Stomach (tissue), 9 donors: ENCODE measurements around the gene ATF7. TPM values are rescaled to one million over a fixed set of nuclear protein-coding genes. Genes with fewer than 3 reads are reported as not detected.

Source experiments
- DNase-seq, 2 donors: peaks; one replicate each; pipeline versions ENCODE4 v3.0.0 to v3.0.0-alpha.2; 2013 to 2019
- H3K27ac ChIP-seq, 5 donors: fragments of 200-600 bp in 4 of 5; sonication (generic) in 4 of 5; one replicate each; pipeline ENCODE4 v1.5.1; 2013 to 2019; ENCODE audit warnings: mild to moderate bottlenecking in 1 of 5, moderate library complexity in 1 of 5
- H3K27me3 ChIP-seq, 3 donors: fragments of 200-600 bp; sonication (generic); one replicate each; pipeline ENCODE4 v1.5.1; 2017 to 2019; ENCODE audit warnings: mixed run types in 1 of 3
- H3K36me3 ChIP-seq, 4 donors: fragments of 200-600 bp; sonication (generic); 1 replicate in 3 of 4; 2 replicates in 1 of 4; pipeline ENCODE4 v1.5.1; 2016 to 2019
- H3K4me1 ChIP-seq, 4 donors: fragments of 200-600 bp; sonication (generic); one replicate each; pipeline ENCODE4 v1.5.1; 2016 to 2019
- H3K4me3 ChIP-seq, 4 donors: fragments of 200-600 bp; sonication (generic) in 3 of 4; one replicate each; pipeline ENCODE4 v1.5.1; 2016 to 2019; ENCODE audit warnings: mild to moderate bottlenecking in 1 of 4
- H3K9me3 ChIP-seq, 4 donors: fragments of 200-600 bp; sonication (generic); one replicate each; pipeline ENCODE4 v1.5.1; 2016 to 2019
- CTCF ChIP-seq, 7 experiments: fragments of 450-650 bp in 4 of 7; fragments of 200-600 bp in 3 of 7; sonication (generic) in 3 of 7; IDR thresholded peaks; one replicate each; pipeline ENCODE4 v1.5.1; 2016 to 2019; ENCODE audit warnings: antibody characterized with exemption in 7 of 7, control low read depth in 2 of 7, mild to moderate bottlenecking in 1 of 7
- EP300 ChIP-seq: sonication (generic); formaldehyde crosslinking; IDR thresholded peaks from one replicate; pipeline ENCODE4 v1.6.1; 2017; ENCODE audit warnings: antibody characterized with exemption
- POLR2A ChIP-seq, 4 donors: fragments of 450-650 bp; IDR thresholded peaks; one replicate each; pipeline ENCODE4 v1.6.1; 2016; ENCODE audit warnings: antibody characterized with exemption in 4 of 4, control low read depth in 2 of 4, mild to moderate bottlenecking in 1 of 4, moderate library complexity in 1 of 4
- POLR2AphosphoS5 ChIP-seq, 3 donors: sonication (generic); formaldehyde crosslinking; IDR thresholded peaks; one replicate each; pipeline ENCODE4 v1.6.1; 2016; ENCODE audit warnings: antibody characterized with exemption in 3 of 3
- WGBS, 5 donors: extraction: QIAGEN DNeasy Blood & Tissue Kit in 3 of 5; methylation state at CpG; one replicate each; pipeline versions ENCODE4 v1.1.5 to v1.1.7; 2013 to 2018; 5-methylcytosine and 5-hydroxymethylcytosine counted together
- intact Hi-C: fragments of 100-400 bp; cut with DNase I; formaldehyde crosslinking; loops from one replicate; pipeline ENCODE4 v1.15.1; 2023; ENCODE audit warnings: low total_unique reads
- polyA plus RNA-seq, 3 donors: library from polyadenylated mRNA; stranded (reverse); fragments of 200-250 nt; gene quantifications; one replicate each; pipeline ENCODE4 v1.2.3, GENCODE V29; 2013
- total RNA-seq, 5 donors: library from RNA; depleted of rRNA; stranded (reverse); fragments of >200 nt; gene quantifications; one replicate each; pipeline versions ENCODE4 v1.1.0 to v1.2.3, GENCODE V29; 2014 to 2016
- donor health status: healthy with polysubstance abuse.
- donor health status: Bipolar disorder and iron deficiency.
- donor health status: healthy.

Gene ATF7
- total and polyA plus RNA-seq, 8 donors, result 9.0 to 93.4 (median 16.3) TPM

- no peaks in the 10 kb centered on the region for H3K9me3 ChIP-seq
- H3K4me3 ChIP-seq, result peak within 1 kb of the TSS; percentile 47 to 71 (median 64)
- no peaks in the 10 kb centered on the region for H3K27me3 ChIP-seq
- peaks cover 0 to 12% (median 9%) of the 10 kb centered on the region in 4 donors for H3K36me3 ChIP-seq
- WGBS, 5 donors, result 1 to 2% (median 1%) methylated on average over 29 to 51 of the region's 51 CpGs
- DNase-seq, result peak; percentile 48 to 85
- peak within 1 kb of the TSS; percentile 87 to 98 (median 98) for H3K27ac ChIP-seq
- TF ChIP-seq POLR2A (IDR thresholded peaks at IDR 0.05), result no peak
- TF ChIP-seq EP300, result no peak
- no peak for TF ChIP-seq POLR2AphosphoS5 (IDR thresholded peaks at IDR 0.05)
- TF ChIP-seq CTCF (IDR thresholded peaks at IDR 0.05), result no peak
- H3K4me1 ChIP-seq, result peaks cover 36 to 69% (median 46%) of the 10 kb centered on the region in 4 donors
- intact Hi-C loops, result no loop called here
Measured at GRCh38 chr12:53499266-53500141, 126.7 kb downstream of the ATF7 start, which contains the start of gene MAP3K12. MAP3K12 (minus strand) TSS chr12:53499458; CDS start chr12:53487391, 12,067 bp downstream.

- H3K27me3 ChIP-seq, result no peaks in the 10 kb centered on the region
- intact Hi-C loops, result no loop called here
- H3K4me1 ChIP-seq, result peaks cover 44 to 80% (median 55%) of the 10 kb centered on the region in 4 donors
- H3K4me3 ChIP-seq, result peak overlapping the region in 2 of 4 donors; percentile 47 to 67
- 82 to 92% (median 87%) methylated on average over 2 of the region's 2 CpGs for WGBS, 5 donors
- DNase-seq, result no peak
- no peaks in the 10 kb centered on the region for H3K9me3 ChIP-seq
- TF ChIP-seq CTCF (IDR thresholded peaks at IDR 0.05) (no peak), POLR2AphosphoS5 (IDR thresholded peaks at IDR 0.05) (no peak), EP300 (no peak)
- peak overlapping the region in 3 of 5 donors; percentile 98 for H3K27ac ChIP-seq
- no peaks in the 10 kb centered on the region for H3K36me3 ChIP-seq
Measured at GRCh38 chr12:53498235-53498630, 127.9 kb downstream of the ATF7 start.

- Histone ChIP-seq H3K9me3 (no peaks in the 10 kb centered on the region), H3K4me1 (peaks cover 42 to 79% (median 55%) of the 10 kb centered on the region in 4 donors), H3K36me3 (no peaks in the 10 kb centered on the region), H3K27ac (peak overlapping the region in 2 of 5 donors; percentile 57 to 65), H3K27me3 (no peaks in the 10 kb centered on the region), H3K4me3 (no peak overlapping the region)
- no peak for DNase-seq
- no peak for TF ChIP-seq POLR2AphosphoS5 (IDR thresholded peaks at IDR 0.05)
- TF ChIP-seq CTCF (IDR thresholded peaks at IDR 0.05), result no peak
- no peak for TF ChIP-seq EP300
- TF ChIP-seq POLR2A (IDR thresholded peaks at IDR 0.05), result no peak
- WGBS, 5 donors, result 78 to 96% (median 90%) methylated on average over 3 of the region's 3 CpGs
- intact Hi-C loops, result no loop called here
Measured at GRCh38 chr12:53497461-53497860, 128.7 kb downstream of the ATF7 start.

- Histone ChIP-seq H3K4me3 (no peak overlapping the region), H3K36me3 (no peaks in the 10 kb centered on the region), H3K27me3 (no peaks in the 10 kb centered on the region), H3K4me1 (peaks cover 39 to 79% (median 53%) of the 10 kb centered on the region in 4 donors), H3K9me3 (no peaks in the 10 kb centered on the region), H3K27ac (peak overlapping the region in 4 of 5 donors; percentile 1 to 65 (median 59))
- WGBS, 5 donors, result 56 to 84% (median 75%) methylated on average over 1 of the region's 1 CpG
- no peak for DNase-seq
- TF ChIP-seq EP300 (no peak), CTCF (IDR thresholded peaks at IDR 0.05) (no peak), POLR2A (IDR thresholded peaks at IDR 0.05) (no peak), POLR2AphosphoS5 (IDR thresholded peaks at IDR 0.05) (no peak)
- intact Hi-C loops, result no loop called here
Measured at GRCh38 chr12:53496752-53497032, 129.5 kb downstream of the ATF7 start.
